HepG2 (cell line): ENCODE results near the gene JPH4. TPM values are rescaled to one million over a fixed set of nuclear protein-coding genes. Genes with fewer than 3 reads are reported as not detected.

ENCODE experiments used
- ARNT ChIP-seq: fragments of 450-650 bp; IDR thresholded peaks from 2 replicates; pipeline ENCODE4 v1.6.1; 2017
- ARNTL ChIP-seq: sonication (generic); formaldehyde crosslinking; IDR thresholded peaks from 2 replicates; pipeline ENCODE4 v1.4.0; 2020; ENCODE audit warnings: mild to moderate bottlenecking, missing genetic modification reagents
- CENPX ChIP-seq: sonication (generic); formaldehyde crosslinking; IDR thresholded peaks from 2 replicates; pipeline ENCODE4 v1.9.0; 2021; ENCODE audit warnings: mild to moderate bottlenecking, missing genetic modification reagents, moderate library complexity
- CHD4 ChIP-seq: fragments of 200-600 bp; sonication (generic); IDR thresholded peaks from 2 replicates; pipeline ENCODE4 v1.7.0; 2017; ENCODE audit warnings: mild to moderate bottlenecking, low read length, borderline replicate concordance
- DMTF1 ChIP-seq: sonication (generic); formaldehyde crosslinking; IDR thresholded peaks from 2 replicates; pipeline ENCODE4 v1.4.0; 2020; ENCODE audit warnings: mild to moderate bottlenecking, missing genetic modification reagents
- ELF1 ChIP-seq: sonication (generic); formaldehyde crosslinking; IDR thresholded peaks from 2 replicates; pipeline ENCODE4 v1.4.0; 2020; ENCODE audit warnings: missing genetic modification reagents
- HOXA7 ChIP-seq: sonication (generic); formaldehyde crosslinking; IDR thresholded peaks from 2 replicates; pipeline ENCODE4 v1.8.1; 2022; ENCODE audit warnings: mild to moderate bottlenecking, missing genetic modification reagents, moderate library complexity
- KDM5B ChIP-seq: sonication (generic); formaldehyde crosslinking; IDR thresholded peaks from 2 replicates; pipeline ENCODE4 v1.4.0; 2020; ENCODE audit warnings: missing genetic modification reagents, mild to moderate bottlenecking, borderline replicate concordance
- MIER3 ChIP-seq: IDR thresholded peaks from 2 replicates; pipeline ENCODE4 v1.6.1; 2016; ENCODE audit warnings: missing compliant biosample characterization, borderline replicate concordance
- RXRA ChIP-seq: sonication (generic); formaldehyde crosslinking; IDR thresholded peaks from 2 replicates; pipeline ENCODE4 v1.5.1; 2020; ENCODE audit warnings: missing genetic modification reagents
- SMAD9 ChIP-seq: sonication (generic); formaldehyde crosslinking; IDR thresholded peaks from 2 replicates; pipeline ENCODE4 v1.5.1; 2020; ENCODE audit warnings: mild to moderate bottlenecking, missing genetic modification reagents
- SNAPC2 ChIP-seq: sonication (generic); formaldehyde crosslinking; IDR thresholded peaks from 2 replicates; pipeline ENCODE4 v1.8.1; 2022; ENCODE audit warnings: mild to moderate bottlenecking, missing genetic modification reagents
- TBX2 ChIP-seq: sonication (generic); formaldehyde crosslinking; IDR thresholded peaks from 2 replicates; pipeline ENCODE4 v1.5.0; 2020; ENCODE audit warnings: missing genetic modification reagents, mild to moderate bottlenecking, borderline replicate concordance
- THAP8 ChIP-seq: sonication (generic); formaldehyde crosslinking; IDR thresholded peaks from 2 replicates; pipeline ENCODE4 v1.5.1; 2020; ENCODE audit warnings: missing genetic modification reagents, mild to moderate bottlenecking, borderline replicate concordance
- YEATS4 ChIP-seq: sonication (generic); formaldehyde crosslinking; IDR thresholded peaks from 2 replicates; pipeline ENCODE4 v1.4.0; 2020; ENCODE audit warnings: missing genetic modification reagents, borderline replicate concordance
- ZNF260 ChIP-seq: sonication (generic); formaldehyde crosslinking; IDR thresholded peaks from 2 replicates; pipeline ENCODE4 v1.4.0; 2020; ENCODE audit warnings: missing genetic modification reagents, low read depth, mild to moderate bottlenecking, borderline replicate concordance
- ZNF383 ChIP-seq: sonication (generic); formaldehyde crosslinking; IDR thresholded peaks from 2 replicates; pipeline ENCODE4 v1.4.0; 2020; ENCODE audit warnings: missing genetic modification reagents, mild to moderate bottlenecking, borderline replicate concordance
- ZNF468 ChIP-seq: sonication (generic); formaldehyde crosslinking; IDR thresholded peaks from 2 replicates; pipeline ENCODE4 v1.8.0; 2022; ENCODE audit warnings: mild to moderate bottlenecking, moderate library complexity, missing genetic modification reagents
- ZNF510 ChIP-seq: sonication (generic); formaldehyde crosslinking; IDR thresholded peaks from 2 replicates; pipeline ENCODE4 v1.4.0; 2020; ENCODE audit warnings: low read depth, mild to moderate bottlenecking, missing genetic modification reagents
- ZNF737 ChIP-seq: sonication (generic); formaldehyde crosslinking; IDR thresholded peaks from 2 replicates; pipeline ENCODE4 v1.5.0; 2020; ENCODE audit warnings: missing genetic modification reagents, mild to moderate bottlenecking, borderline replicate concordance
- ZNF75D ChIP-seq: sonication (generic); formaldehyde crosslinking; IDR thresholded peaks from 2 replicates; pipeline ENCODE4 v1.8.1; 2023; ENCODE audit warnings: missing genetic modification reagents, mild to moderate bottlenecking, borderline replicate concordance
- ZSCAN5A ChIP-seq: sonication (generic); formaldehyde crosslinking; IDR thresholded peaks from 2 replicates; pipeline ENCODE4 v1.8.0; 2022; ENCODE audit warnings: mild to moderate bottlenecking, missing genetic modification reagents, borderline replicate concordance
- polyA plus RNA-seq, 8 experiments: library from polyadenylated mRNA; depleted of rRNA in 3 of 8; stranded (reverse) in 7 of 8; unstranded in 1 of 8; fragments of >200 nt; fragmentation: Illumina TruSeq in 4 of 8; extraction: Trizol in 4 of 8; gene quantifications; 2 replicates each; pipeline versions ENCODE4 v1.2.1 to v1.2.3, GENCODE V29; 2011 to 2016; ENCODE audit warnings: low read depth in 4 of 8, missing spikeins in 1 of 8, mixed read lengths in 1 of 8; ENCODE audit not compliant: insufficient read depth in 1 of 8
- total RNA-seq, 5 experiments: library from RNA; depleted of rRNA; stranded (reverse); fragments of >200 nt; fragmentation: Illumina TruSeq; extraction: Trizol; gene quantifications; 2 replicates each; pipeline ENCODE4 v1.2.3, GENCODE V29; 2016; ENCODE audit warnings: low read depth in 1 of 5
- TF ChIP-seq, protein P1 (sequence below): sonication (generic); formaldehyde crosslinking; IDR thresholded peaks from 2 replicates; pipeline ENCODE4 v1.5.0; 2020; ENCODE audit warnings: missing genetic modification reagents
- TF ChIP-seq, protein P2 (sequence below): sonication (generic); formaldehyde crosslinking; IDR thresholded peaks from 2 replicates; pipeline ENCODE4 v1.4.0; 2020; ENCODE audit warnings: mild to moderate bottlenecking, missing genetic modification reagents
- TF ChIP-seq, protein P3 (sequence below): IDR thresholded peaks from 2 replicates; pipeline ENCODE4 v1.6.1; 2016

JPH4 gene
- total and polyA plus RNA-seq, 2 of the 13 experiments (the other 11 are each of a cell fraction or from before 2014, with no cell fraction given): 0.08 to 0.22 TPM

DNA sequence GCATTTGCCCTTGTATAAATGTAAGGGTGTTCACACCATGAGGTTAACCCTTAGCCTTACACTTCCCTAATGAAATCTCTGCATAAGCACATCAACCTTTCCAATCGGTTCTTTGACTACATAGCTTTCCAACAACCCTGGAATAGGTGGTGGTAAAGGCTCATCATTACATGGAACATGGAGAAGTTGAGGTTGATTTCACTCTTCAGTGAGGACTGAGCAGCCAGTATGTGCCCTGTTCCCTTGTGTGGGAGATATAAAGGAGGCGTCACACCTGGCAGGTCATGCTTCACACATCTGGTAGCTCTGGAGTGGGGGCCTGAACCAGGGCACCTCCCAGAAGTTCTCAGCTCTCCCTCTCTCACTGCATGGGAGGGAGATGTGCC is 21.7 kb upstream of the JPH4 start (continued):
- TF ChIP-seq ZSCAN5A (CRISPR knock-in tag): 0 out of 2 replicates have a peak, but pooled peaks have one; percentile 75
- no peak for TF ChIP-seq YEATS4 (CRISPR knock-in tag)
- TF ChIP-seq ZNF510: no peak
- TF ChIP-seq RXRA (CRISPR knock-in tag): no peak
- TF ChIP-seq ZNF383 (CRISPR knock-in tag): peak; percentile 87; the same call in 1 of the 2 replicates
- no peak for TF ChIP-seq TBX2 (CRISPR knock-in tag)
- TF ChIP-seq ZNF260 (CRISPR knock-in tag): no peak
- peak; percentile 52; the same call in 1 of the 2 replicates for TF ChIP-seq ZNF737 (CRISPR knock-in tag)
- TF ChIP-seq DMTF1: no peak
- no peak for TF ChIP-seq SMAD9 (CRISPR knock-in tag)
- no peak for TF ChIP-seq THAP8
- TF ChIP-seq, protein P1, sequence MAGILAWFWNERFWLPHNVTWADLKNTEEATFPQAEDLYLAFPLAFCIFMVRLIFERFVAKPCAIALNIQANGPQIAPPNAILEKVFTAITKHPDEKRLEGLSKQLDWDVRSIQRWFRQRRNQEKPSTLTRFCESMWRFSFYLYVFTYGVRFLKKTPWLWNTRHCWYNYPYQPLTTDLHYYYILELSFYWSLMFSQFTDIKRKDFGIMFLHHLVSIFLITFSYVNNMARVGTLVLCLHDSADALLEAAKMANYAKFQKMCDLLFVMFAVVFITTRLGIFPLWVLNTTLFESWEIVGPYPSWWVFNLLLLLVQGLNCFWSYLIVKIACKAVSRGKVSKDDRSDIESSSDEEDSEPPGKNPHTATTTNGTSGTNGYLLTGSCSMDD (CRISPR knock-in tag): no peak
- no peak for TF ChIP-seq CENPX (CRISPR knock-in tag)
- TF ChIP-seq ELF1 (CRISPR knock-in tag): no peak
- TF ChIP-seq SNAPC2 (CRISPR knock-in tag): peak; percentile 63; the same call in 1 of the 2 replicates
- TF ChIP-seq ZNF468 (CRISPR knock-in tag): no peak
- no peak for TF ChIP-seq HOXA7 (CRISPR knock-in tag)
- TF ChIP-seq CHD4: 0 out of 2 replicates have a peak, but pooled peaks have one; percentile 16
- no peak for TF ChIP-seq ARNT
- TF ChIP-seq, protein P2, sequence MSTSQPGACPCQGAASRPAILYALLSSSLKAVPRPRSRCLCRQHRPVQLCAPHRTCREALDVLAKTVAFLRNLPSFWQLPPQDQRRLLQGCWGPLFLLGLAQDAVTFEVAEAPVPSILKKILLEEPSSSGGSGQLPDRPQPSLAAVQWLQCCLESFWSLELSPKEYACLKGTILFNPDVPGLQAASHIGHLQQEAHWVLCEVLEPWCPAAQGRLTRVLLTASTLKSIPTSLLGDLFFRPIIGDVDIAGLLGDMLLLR: no peak
- no peak for TF ChIP-seq KDM5B (CRISPR knock-in tag)
- TF ChIP-seq, protein P3, sequence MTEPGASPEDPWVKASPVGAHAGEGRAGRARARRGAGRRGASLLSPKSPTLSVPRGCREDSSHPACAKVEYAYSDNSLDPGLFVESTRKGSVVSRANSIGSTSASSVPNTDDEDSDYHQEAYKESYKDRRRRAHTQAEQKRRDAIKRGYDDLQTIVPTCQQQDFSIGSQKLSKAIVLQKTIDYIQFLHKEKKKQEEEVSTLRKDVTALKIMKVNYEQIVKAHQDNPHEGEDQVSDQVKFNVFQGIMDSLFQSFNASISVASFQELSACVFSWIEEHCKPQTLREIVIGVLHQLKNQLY (CRISPR knock-in tag): no peak
- TF ChIP-seq ZNF75D: no peak
- TF ChIP-seq ARNTL (CRISPR knock-in tag): no peak
- TF ChIP-seq MIER3 (CRISPR knock-in tag): 0 out of 2 replicates have a peak, but pooled peaks have one; percentile 8
